Endothelial cell of umbilical vein (primary cell): ENCODE results near the gene TARBP1. TPM values are rescaled to one million over a fixed set of nuclear protein-coding genes. Genes with fewer than 3 reads are reported as not detected.

ENCODE experiments used
- BruUV-seq: library from RNA; stranded (reverse); fragments of 400-500 nt; replicated peaks from 2 replicates; lab custom pipeline; 2021; lab: Mats Ljungman, UMichigan
- CTCF ChIA-PET: fragments of 300-600, 350-600 bp; sonication (Branson Sonifier 250); formaldehyde crosslinking; loops from one replicate; lab custom pipeline; 2021; ENCODE audit warnings: antibody characterized with exemption, inconsistent platforms; lab: Charles Lee
- POLR2A ChIA-PET: fragments of 300-600, 350-600 bp; sonication (Branson Sonifier 250); formaldehyde crosslinking; loops from one replicate; lab custom pipeline; 2021; ENCODE audit warnings: antibody characterized with exemption, inconsistent platforms; lab: Charles Lee
- DNase-seq: peaks from one replicate; pipeline ENCODE4 v3.0.0-alpha.2; 2011; ENCODE audit warnings: low read depth, low spot score
- FAIRE-seq: peaks from 2 replicates; lab custom pipeline; 2011; peaks lifted over from hg19 to GRCh38; lab: Jason Lieb, UNC
- H2AFZ ChIP-seq: 2 replicates; pipeline ENCODE4 v1.6.0; 2012; ENCODE audit warnings: low read depth, low read length, control low read depth, inconsistent platforms
- H3K27ac ChIP-seq: 2 replicates; pipeline ENCODE4 v1.5.1; 2011; ENCODE audit warnings: low read depth, mild to moderate bottlenecking, control low read depth, low read length, moderate library complexity; ENCODE audit not compliant: insufficient read depth
- H3K27me3 ChIP-seq, 2 experiments: 2 replicates each; pipeline versions ENCODE4 v1.6.0 to v1.6.1; 2011; ENCODE audit warnings: low read length in 2 of 2, mixed read lengths in 1 of 2; ENCODE audit not compliant: control insufficient read depth in 2 of 2, insufficient read depth in 2 of 2
- H3K36me3 ChIP-seq, 2 experiments: 2 replicates in 1 of 2; 3 replicates in 1 of 2; pipeline ENCODE4 v1.5.1; 2011; ENCODE audit warnings: low read length in 2 of 2, mild to moderate bottlenecking in 1 of 2, moderate library complexity in 1 of 2; ENCODE audit not compliant: control insufficient read depth in 2 of 2, insufficient read depth in 2 of 2; ENCODE audit errors: extremely low read depth in 1 of 2
- H3K4me1 ChIP-seq: 3 replicates; pipeline ENCODE4 v1.5.1; 2011; ENCODE audit warnings: mild to moderate bottlenecking, low read length; ENCODE audit not compliant: control insufficient read depth, insufficient read depth; ENCODE audit errors: extremely low read depth
- H3K4me2 ChIP-seq: 2 replicates; pipeline ENCODE4 v1.6.1; 2011; ENCODE audit warnings: low read length, control low read depth, mixed read lengths; ENCODE audit not compliant: insufficient read depth
- H3K4me3 ChIP-seq, 3 experiments: fragments of 200-600 bp in 1 of 3; sonication (generic), shearing (Covaris generic) in 1 of 3; replicated peaks in 1 of 3; 2 replicates each; pipeline ENCODE4 v1.5.1; 2011 to 2016; ENCODE audit warnings: control low read depth in 3 of 3, low read length in 3 of 3, mild to moderate bottlenecking in 2 of 3, inconsistent platforms in 1 of 3, low read depth in 1 of 3, moderate library complexity in 1 of 3; ENCODE audit not compliant: insufficient read depth in 1 of 3
- H3K79me2 ChIP-seq: 2 replicates; pipeline ENCODE4 v1.6.0; 2012; ENCODE audit warnings: low read length, inconsistent platforms; ENCODE audit not compliant: control insufficient read depth, insufficient read depth
- H3K9ac ChIP-seq: replicated peaks from 2 replicates; pipeline ENCODE3; 2011; ENCODE audit warnings: low read length, control low read depth; ENCODE audit not compliant: insufficient read depth; ENCODE audit errors: extremely low read depth
- H3K9me1 ChIP-seq: replicated peaks from 3 replicates; pipeline ENCODE4 v1.6.0; 2011; ENCODE audit warnings: mild to moderate bottlenecking, low read length; ENCODE audit not compliant: control insufficient read depth, insufficient read depth; ENCODE audit errors: extremely low read depth
- H3K9me3 ChIP-seq: replicated peaks from 2 replicates; pipeline ENCODE4 v1.5.1; 2012; ENCODE audit warnings: low read length, inconsistent platforms; ENCODE audit not compliant: control insufficient read depth, insufficient read depth
- H4K20me1 ChIP-seq: replicated peaks from 2 replicates; pipeline ENCODE3; 2011; ENCODE audit warnings: mild to moderate bottlenecking, low read length; ENCODE audit not compliant: control insufficient read depth, insufficient read depth; ENCODE audit errors: extremely low read depth
- EZH2 ChIP-seq: IDR thresholded peaks from 2 replicates; pipeline ENCODE4 v1.6.1; 2012; ENCODE audit warnings: borderline replicate concordance, low read depth, mild to moderate bottlenecking, moderate library complexity, low read length, inconsistent platforms; ENCODE audit not compliant: severe bottlenecking
- FOS ChIP-seq: IDR thresholded peaks from 2 replicates; pipeline ENCODE4 v1.6.1; 2011; ENCODE audit warnings: mild to moderate bottlenecking, low read length, moderate library complexity, borderline replicate concordance; ENCODE audit not compliant: insufficient read depth
- GATA2 ChIP-seq: IDR thresholded peaks from 2 replicates; pipeline ENCODE4 v1.7.0; 2011; ENCODE audit warnings: low read depth, mild to moderate bottlenecking, moderate library complexity, mixed read lengths, low read length; ENCODE audit not compliant: insufficient read length, insufficient read depth
- POLR2AphosphoS5 ChIP-seq: IDR thresholded peaks from 2 replicates; pipeline ENCODE4 v1.6.1; 2012; ENCODE audit warnings: low read depth, mild to moderate bottlenecking, control low read depth, low read length, moderate library complexity; ENCODE audit not compliant: insufficient read depth
- dilution Hi-C: fragments of 300-500 bp; cut with MboI; formaldehyde crosslinking; loops from one replicate; pipeline ENCODE4 v1.15.0; 2019; ENCODE audit warnings: low sequenced_read_pairs; ENCODE audit not compliant: extremely low pct_ligation_motif_present
- intact Hi-C: fragments of 100-400 bp; cut with micrococcal nuclease; formaldehyde crosslinking; loops from one replicate; pipeline ENCODE4 v1.10.0; 2022
- polyA plus RNA-seq, 4 experiments: library from polyadenylated mRNA; depleted of rRNA in 3 of 4; stranded (reverse) in 3 of 4; unstranded in 1 of 4; fragments of >200 nt; gene quantifications; 2 replicates each; pipeline versions ENCODE4 v1.2.1 to v1.2.3, GENCODE V29; 2011 to 2012; ENCODE audit warnings: missing spikeins in 1 of 4
- total RNA-seq: library from RNA; stranded (reverse); gene quantifications from 2 replicates; pipeline ENCODE4 v1.2.3, GENCODE V29; 2021
- TF ChIP-seq, protein P1 (sequence below): IDR thresholded peaks from 2 replicates; pipeline ENCODE4 v1.6.1; 2011; ENCODE audit not compliant: insufficient read depth, insufficient read length
- TF ChIP-seq, protein P2 (sequence below), 2 donors: IDR thresholded peaks; 1 replicate in 1 of 2; 2 replicates in 1 of 2; pipeline ENCODE4 v1.5.1; 2011; ENCODE audit warnings: low read length in 2 of 2, mild to moderate bottlenecking in 2 of 2, moderate library complexity in 2 of 2, control low read depth in 1 of 2, inconsistent platforms in 1 of 2, low read depth in 1 of 2; ENCODE audit not compliant: insufficient read depth in 1 of 2; ENCODE audit errors: extremely low read depth in 1 of 2

The TARBP1 gene
- total and polyA plus RNA-seq, 2 donors (not counting 3 experiments of a cell fraction or from before 2014, with no cell fraction given), result 17.3 to 23.4 TPM

DNA sequence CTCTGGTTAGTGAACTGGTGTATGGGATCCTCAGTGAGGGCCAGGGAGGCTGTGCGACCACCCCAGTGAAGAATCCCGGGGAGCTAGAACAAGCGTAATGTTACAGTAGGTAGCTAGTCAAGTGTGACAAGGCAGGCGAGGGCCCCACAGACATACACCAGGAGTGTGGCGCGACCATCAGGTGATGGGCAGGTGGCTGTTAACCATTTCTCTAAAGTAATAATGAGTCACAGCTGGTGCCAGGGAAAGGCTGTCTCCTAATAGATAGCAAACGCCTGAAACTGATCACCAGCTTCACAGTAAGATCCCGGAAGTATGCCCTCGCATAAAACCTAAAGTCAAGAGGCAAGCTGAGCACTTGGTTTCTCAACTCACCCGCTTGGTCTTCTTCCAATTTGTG is 40.5 kb upstream of the TARBP1 start:
- Histone ChIP-seq H3K27me3 (no peaks in the 10 kb centered on the region), H2AFZ (no peak overlapping the region), H3K79me2 (no peaks in the 10 kb centered on the region), H3K9ac (no peak overlapping the region), H3K36me3 (no peaks in the 10 kb centered on the region), H3K4me2 (no peak overlapping the region), H3K4me1 (peaks cover 23% of the 10 kb centered on the region), H4K20me1 (no peaks in the 10 kb centered on the region), H3K27ac (no peak overlapping the region), H3K9me1 (no peaks in the 10 kb centered on the region), H3K9me3 (no peaks in the 10 kb centered on the region), H3K4me3 (no peak overlapping the region)
- DNase-seq (no peak), FAIRE-seq (no peak)
- CTCF ChIA-PET, result interaction anchor here (1.1 to 1.8 kb wide), 3 partner anchors 9 to 24 kb away, joined by 3 to 5 read pairs (median 3); no protein-coding TSS in a partner anchor
- POLR2A ChIA-PET, result no interaction called here
- BruUV-seq, result no TSS peak
- dilution Hi-C loops (no loop called here), intact Hi-C loops (no loop called here)
- TF ChIP-seq POLR2AphosphoS5 (no peak), EZH2 (no peak), FOS (no peak), GATA2 (no peak)
- TF ChIP-seq, protein P1, sequence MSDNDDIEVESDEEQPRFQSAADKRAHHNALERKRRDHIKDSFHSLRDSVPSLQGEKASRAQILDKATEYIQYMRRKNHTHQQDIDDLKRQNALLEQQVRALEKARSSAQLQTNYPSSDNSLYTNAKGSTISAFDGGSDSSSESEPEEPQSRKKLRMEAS, result no peak
- TF ChIP-seq, protein P2, sequence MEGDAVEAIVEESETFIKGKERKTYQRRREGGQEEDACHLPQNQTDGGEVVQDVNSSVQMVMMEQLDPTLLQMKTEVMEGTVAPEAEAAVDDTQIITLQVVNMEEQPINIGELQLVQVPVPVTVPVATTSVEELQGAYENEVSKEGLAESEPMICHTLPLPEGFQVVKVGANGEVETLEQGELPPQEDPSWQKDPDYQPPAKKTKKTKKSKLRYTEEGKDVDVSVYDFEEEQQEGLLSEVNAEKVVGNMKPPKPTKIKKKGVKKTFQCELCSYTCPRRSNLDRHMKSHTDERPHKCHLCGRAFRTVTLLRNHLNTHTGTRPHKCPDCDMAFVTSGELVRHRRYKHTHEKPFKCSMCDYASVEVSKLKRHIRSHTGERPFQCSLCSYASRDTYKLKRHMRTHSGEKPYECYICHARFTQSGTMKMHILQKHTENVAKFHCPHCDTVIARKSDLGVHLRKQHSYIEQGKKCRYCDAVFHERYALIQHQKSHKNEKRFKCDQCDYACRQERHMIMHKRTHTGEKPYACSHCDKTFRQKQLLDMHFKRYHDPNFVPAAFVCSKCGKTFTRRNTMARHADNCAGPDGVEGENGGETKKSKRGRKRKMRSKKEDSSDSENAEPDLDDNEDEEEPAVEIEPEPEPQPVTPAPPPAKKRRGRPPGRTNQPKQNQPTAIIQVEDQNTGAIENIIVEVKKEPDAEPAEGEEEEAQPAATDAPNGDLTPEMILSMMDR (IDR thresholded peaks at IDR 0.05; ENCODE audit: extremely low read depth in 1 of 2, insufficient read depth in 1 of 2, low read depth in 1 of 2, low read length in 2 of 2), result no peak
